ENCODE data around the gene STX19. TPM values are rescaled to one million over a fixed set of nuclear protein-coding genes. Genes with fewer than 3 reads are reported as not detected.
A peak's percentile ranks its signal among the peaks of the same experiment; 100 is the strongest.

The STX19 gene
- total and polyA plus RNA-seq, 2 of the 13 experiments (the other 11 are each of a cell fraction or from before 2014, with no cell fraction given): not detected

- peak within 1 kb of the TSS; percentile 100 for H2AFZ ChIP-seq (ENCODE audit: low read length)
- peak within 1 kb of the TSS; percentile 79 for H3K4me2 ChIP-seq (ENCODE audit: low read depth, low read length)
- H4K20me1 ChIP-seq (ENCODE audit: insufficient read depth, low read length): no peaks in the 10 kb centered on the region
- no peaks in the 10 kb centered on the region for H3K9me3 ChIP-seq (ENCODE audit: low read length)
- H3K9ac ChIP-seq (ENCODE audit: insufficient read depth, low read depth, low read length): peak within 1 kb of the TSS; percentile 79
- no peaks in the 10 kb centered on the region; a peak in 1 of 5 replicates for H3K27me3 ChIP-seq (ENCODE audit: control insufficient read depth in 1 of 2, insufficient read depth in 2 of 2, low read length in 2 of 2)
- H3K36me3 ChIP-seq (replicated peaks in 1 of 2; ENCODE audit: control insufficient read depth in 1 of 2, insufficient read depth in 2 of 2, low read length in 2 of 2): no peaks in the 10 kb centered on the region
- peaks cover 14% of the 10 kb centered on the region for H3K4me1 ChIP-seq (ENCODE audit: insufficient read depth, low read length)
- intact Hi-C loops (cut with micrococcal nuclease; ENCODE audit: unreplicated experiment): loop anchor here (1.0 to 5.0 kb wide), 3 partner anchors 31 to 89 kb away; partner anchors contain the start of genes DHFR2 and NSUN3
- FAIRE-seq: peak; percentile 83
- WGBS (ENCODE audit: low lambda C conversion rate): under 1% methylated on average over 13 of the region's 53 CpGs
- ChIA-PET POLR2A (interaction anchor here (0.6 to 2.1 kb wide), 11 partner anchors 8 to 97 kb away, joined by 3 to 34 read pairs (median 3); partner anchors contain the start of genes DHFR2 and NSUN3), CTCF (ENCODE audit: low intra/inter-chr PET ratio, low total read pairs) (no interaction called here)
- in situ Hi-C loops (cut with HindIII; ENCODE audit: extremely low pct_ligation_motif_present, low pct_unique_long_range_greater_than_20kb): no loop called here
- BruUV-seq (replicated peaks): TSS peak; percentile 91
- peak within 1 kb of the TSS; percentile 91 for H3K27ac ChIP-seq (ENCODE audit: extremely low read length, insufficient read depth, low read length)
- H3K4me3 ChIP-seq (replicated peaks in 1 of 3; ENCODE audit: insufficient read depth in 1 of 3, low read depth in 2 of 3, low read length in 3 of 3): peak within 1 kb of the TSS; percentile 77 to 84 (median 81)
- ATAC-seq: peak; percentile 95
- peak; percentile 85 for DNase-seq (ENCODE audit: low spot score)
- peaks cover 7% of the 10 kb centered on the region for H3K79me2 ChIP-seq (ENCODE audit: insufficient read depth, low read length)
- TF ChIP-seq ZNF143 (CRISPR knock-in tag; IDR thresholded peaks at IDR 0.05) (no peak), JUNB (CRISPR knock-in tag; IDR thresholded peaks at IDR 0.05; ENCODE audit: borderline replicate concordance) (no peak), ZNF280D (CRISPR knock-in tag; IDR thresholded peaks at IDR 0.05) (peak; percentile 67; the same call in 1 of the 2 replicates), ZIK1 (CRISPR knock-in tag; IDR thresholded peaks at IDR 0.05; ENCODE audit: borderline replicate concordance, low read depth) (peak; percentile 42; the same call in 1 of the 2 replicates), SRSF1 (optimal IDR thresholded peaks at IDR 0.05; ENCODE audit: low read depth, low read length) (no peak), CTCF (CRISPR knock-in tag; IDR thresholded peaks at IDR 0.05) (peak; percentile 41; the same call in 1 of the 2 replicates), KDM1A (CRISPR knock-in tag; IDR thresholded peaks at IDR 0.05) (0 out of 2 replicates have a peak, but pooled peaks have one; percentile 18), ZNF281 (CRISPR knock-in tag; IDR thresholded peaks at IDR 0.05; ENCODE audit: borderline replicate concordance) (peak; percentile 97), PHF8 (CRISPR knock-in tag; IDR thresholded peaks at IDR 0.05) (peak; percentile 65), DR1 (CRISPR knock-in tag; IDR thresholded peaks at IDR 0.05) (no peak)
These were observed 55.0 kb downstream of the STX19 start, which contains the start of gene PROS1 for GRCh38 chr3:93973131-93974126. Gene PROS1, minus strand, starts transcription at chr3:93973896. Its CDS starts 147 bp downstream, at chr3:93973749.
